ENCODE results near the gene FXYD3. TPM values are rescaled to one million over a fixed set of nuclear protein-coding genes. Genes with fewer than 3 reads are reported as not detected.

Gene FXYD3
- total RNA-seq, 2 experiments from 2014 or later, result not detected

DNA sequence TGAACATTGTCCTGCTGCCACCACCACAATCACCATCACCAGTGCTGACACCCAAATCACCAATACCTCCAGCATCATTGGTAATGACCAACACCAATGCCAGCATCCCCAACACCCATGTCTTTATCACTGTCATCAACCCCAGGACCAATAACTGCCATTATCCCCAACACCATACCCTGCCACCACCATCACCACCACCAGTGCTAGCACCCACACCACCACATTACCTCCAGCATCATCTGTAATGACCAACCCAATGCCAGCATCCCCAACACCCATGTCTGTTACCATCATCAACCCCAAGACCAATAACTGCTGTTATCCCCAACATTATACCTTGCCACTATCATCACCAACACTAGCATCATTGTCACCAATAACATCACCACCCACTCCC is 16.6 kb downstream of the FXYD3 start:
- H3K27me3 Mint-ChIP-seq (ENCODE audit: low read depth), result no peaks in the 10 kb centered on the region
- CTCF ChIA-PET, result no interaction called here
- no peak overlapping the region for H3K27ac Mint-ChIP-seq
- no peak overlapping the region for H3K4me3 Mint-ChIP-seq
- H3K9me3 Mint-ChIP-seq, result peaks cover 2% of the 10 kb centered on the region
- intact Hi-C loops (cut with micrococcal nuclease), result no loop called here
- H3K36me3 Mint-ChIP-seq (ENCODE audit: low read depth), result no peaks in the 10 kb centered on the region
- H3K4me1 Mint-ChIP-seq (ENCODE audit: low read depth), result no peaks in the 10 kb centered on the region
- no peak for DNase-seq

DNA sequence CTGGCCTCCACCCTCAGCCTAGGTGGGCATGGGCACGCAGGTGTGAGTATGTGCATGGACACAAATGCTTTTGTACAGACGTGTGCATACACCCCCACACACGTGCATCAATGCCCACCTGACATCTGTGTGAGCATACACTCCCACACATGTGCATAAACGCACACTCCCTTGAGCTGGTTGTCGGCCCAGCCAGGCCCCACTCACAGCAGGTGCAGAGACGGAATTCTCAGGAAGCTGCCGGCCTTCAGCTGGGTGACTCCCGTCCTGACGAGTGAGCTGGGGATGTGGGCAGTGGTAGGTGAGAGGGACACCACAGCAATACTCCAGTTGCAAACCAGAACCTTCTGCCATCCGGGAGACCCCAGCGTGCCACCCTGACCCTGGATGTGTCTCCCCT is 18.2 kb downstream of the FXYD3 start:
- Mint-ChIP-seq H3K9me3 (peaks cover 2% of the 10 kb centered on the region), H3K27ac (no peak overlapping the region), H3K36me3 (ENCODE audit: low read depth) (no peaks in the 10 kb centered on the region), H3K27me3 (ENCODE audit: low read depth) (no peaks in the 10 kb centered on the region), H3K4me1 (ENCODE audit: low read depth) (no peaks in the 10 kb centered on the region), H3K4me3 (no peak overlapping the region)
- intact Hi-C loops (cut with micrococcal nuclease), result no loop called here
- CTCF ChIA-PET, result interaction anchor here (0.6 to 3.5 kb wide), 3 partner anchors 9 to 89 kb away, joined by 3 to 35 read pairs (median 3); no protein-coding TSS in a partner anchor
- no peak for DNase-seq

DNA sequence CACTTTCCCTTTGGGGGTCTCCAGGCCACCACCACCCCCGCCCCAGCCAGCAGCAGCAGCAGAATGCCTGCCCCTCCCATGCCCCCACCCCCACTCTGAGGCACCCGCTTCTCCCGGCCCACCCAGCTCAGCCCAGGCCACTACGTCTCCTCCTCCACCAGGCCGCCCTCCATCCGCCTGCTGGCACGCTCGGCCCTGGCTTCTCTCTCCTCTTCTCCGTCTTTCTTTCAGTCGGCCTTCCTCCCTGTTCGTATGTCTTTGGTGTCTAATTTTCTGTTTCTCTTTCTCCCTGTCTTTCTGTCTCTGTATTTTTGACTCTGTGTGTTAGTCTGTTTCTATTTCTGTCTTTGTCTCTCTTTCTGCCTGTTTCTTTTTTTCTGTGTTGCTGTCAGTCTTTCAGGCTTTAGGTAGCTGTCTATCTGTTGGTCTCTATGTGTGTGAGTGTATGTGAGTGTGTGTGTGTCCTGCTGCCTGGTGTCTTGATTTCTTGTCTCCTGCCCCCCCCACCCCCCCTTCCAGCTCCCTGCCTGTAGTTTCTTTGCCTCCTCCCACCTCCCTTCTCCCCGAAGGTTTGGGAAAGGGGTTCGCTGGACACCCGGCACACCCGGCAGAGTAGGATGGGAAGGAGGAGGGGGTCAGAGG is 19.1 kb downstream of the FXYD3 start, which contains the start of gene LGI4:
Gene LGI4, minus strand, starts transcription at position 459 of the 642 bp plus-strand sequence. Its CDS starts 379 bp downstream, at position 80.
- H3K36me3 Mint-ChIP-seq (ENCODE audit: low read depth), result no peaks in the 10 kb centered on the region
- H3K27ac Mint-ChIP-seq, result no peak within 1 kb of the TSS
- no peaks in the 10 kb centered on the region for H3K4me1 Mint-ChIP-seq (ENCODE audit: low read depth)
- H3K9me3 Mint-ChIP-seq, result peaks cover 2% of the 10 kb centered on the region
- CTCF ChIA-PET, result interaction anchor here (1.0 to 3.5 kb wide), 6 partner anchors 10 to 91 kb away, joined by 3 to 35 read pairs (median 4); no protein-coding TSS in a partner anchor
- H3K4me3 Mint-ChIP-seq, result no peak within 1 kb of the TSS
- DNase-seq, result no peak
- no peaks in the 10 kb centered on the region for H3K27me3 Mint-ChIP-seq (ENCODE audit: low read depth)
- intact Hi-C loops (cut with micrococcal nuclease), result loop anchor here (1.0 kb wide), 2 partner anchors 67 to 90 kb away; no protein-coding TSS in a partner anchor

- H3K27ac Mint-ChIP-seq, result no peak overlapping the region
- no peaks in the 10 kb centered on the region for H3K36me3 Mint-ChIP-seq (ENCODE audit: low read depth)
- H3K27me3 Mint-ChIP-seq (ENCODE audit: low read depth), result no peaks in the 10 kb centered on the region
- no peaks in the 10 kb centered on the region for H3K4me1 Mint-ChIP-seq (ENCODE audit: low read depth)
- H3K4me3 Mint-ChIP-seq, result no peak overlapping the region
- CTCF ChIA-PET, result interaction anchor here (0.6 to 3.5 kb wide), 13 partner anchors 10 to 298 kb away, joined by 3 to 35 read pairs (median 4); no protein-coding TSS in a partner anchor
- H3K9me3 Mint-ChIP-seq, result peaks cover 2% of the 10 kb centered on the region
- peak; percentile 79 for DNase-seq
- intact Hi-C loops (cut with micrococcal nuclease), result loop anchor here (1.0 kb wide), 2 partner anchors 68 to 91 kb away; no protein-coding TSS in a partner anchor
Measured at GRCh38 chr19:35135389-35135909, 19.8 kb downstream of the FXYD3 start.

- H3K9me3 Mint-ChIP-seq, result peaks cover 2% of the 10 kb centered on the region
- no peak overlapping the region for H3K4me3 Mint-ChIP-seq
- no peaks in the 10 kb centered on the region for H3K36me3 Mint-ChIP-seq (ENCODE audit: low read depth)
- H3K27me3 Mint-ChIP-seq (ENCODE audit: low read depth), result no peaks in the 10 kb centered on the region
- H3K4me1 Mint-ChIP-seq (ENCODE audit: low read depth), result peaks cover 5% of the 10 kb centered on the region
- H3K27ac Mint-ChIP-seq, result no peak overlapping the region
- intact Hi-C loops (cut with micrococcal nuclease), result no loop called here
- CTCF ChIA-PET, result interaction anchor here (0.6 to 3.5 kb wide), 14 partner anchors 10 to 298 kb away, joined by 3 to 35 read pairs (median 4); no protein-coding TSS in a partner anchor
- no peak for DNase-seq
Measured at GRCh38 chr19:35136231-35136630, 20.6 kb downstream of the FXYD3 start.

- Mint-ChIP-seq H3K4me3 (no peak overlapping the region), H3K27ac (no peak overlapping the region), H3K36me3 (ENCODE audit: low read depth) (no peaks in the 10 kb centered on the region), H3K9me3 (peaks cover 2% of the 10 kb centered on the region), H3K27me3 (ENCODE audit: low read depth) (no peaks in the 10 kb centered on the region), H3K4me1 (ENCODE audit: low read depth) (peaks cover 13% of the 10 kb centered on the region)
- CTCF ChIA-PET, result interaction anchor here (0.7 to 3.5 kb wide), 11 partner anchors 10 to 93 kb away, joined by 3 to 35 read pairs (median 4); no protein-coding TSS in a partner anchor
- intact Hi-C loops (cut with micrococcal nuclease), result no loop called here
- DNase-seq, result no peak
Measured at GRCh38 chr19:35136977-35137702, 21.5 kb downstream of the FXYD3 start.

GRCh38 chr19:35138305-35138892 is 22.8 kb downstream of the FXYD3 start, which contains the start of gene FXYD1:
Gene FXYD1, plus strand, starts transcription at chr19:35138824. Its CDS starts 1,256 bp downstream, at chr19:35140080.
- Mint-ChIP-seq H3K27ac (no peak within 1 kb of the TSS), H3K9me3 (no peaks in the 10 kb centered on the region), H3K27me3 (ENCODE audit: low read depth) (no peaks in the 10 kb centered on the region), H3K4me3 (no peak within 1 kb of the TSS), H3K4me1 (ENCODE audit: low read depth) (peaks cover 18% of the 10 kb centered on the region), H3K36me3 (ENCODE audit: low read depth) (no peaks in the 10 kb centered on the region)
- intact Hi-C loops (cut with micrococcal nuclease), result no loop called here
- CTCF ChIA-PET, result interaction anchor here (1.1 kb wide), 1 partner anchor 11 kb away, joined by 3 read pairs; no protein-coding TSS in a partner anchor
- DNase-seq, result no peak

- Mint-ChIP-seq H3K4me1 (ENCODE audit: low read depth) (peaks cover 30% of the 10 kb centered on the region), H3K27ac (no peak overlapping the region), H3K4me3 (no peak overlapping the region), H3K36me3 (ENCODE audit: low read depth) (no peaks in the 10 kb centered on the region), H3K9me3 (no peaks in the 10 kb centered on the region), H3K27me3 (ENCODE audit: low read depth) (peaks cover 4% of the 10 kb centered on the region)
- intact Hi-C loops (cut with micrococcal nuclease), result loop anchor here (2.0 kb wide), 2 partner anchors 26 to 168 kb away; partner anchors contain the start of gene FXYD3
- CTCF ChIA-PET, result interaction anchor here (1.1 to 2.3 kb wide), 3 partner anchors 25 to 74 kb away, joined by 3 to 20 read pairs (median 8); partner anchors contain the start of gene FXYD3
- no peak for DNase-seq
Measured at GRCh38 chr19:35140207-35140961, 24.8 kb downstream of the FXYD3 start.

DNA sequence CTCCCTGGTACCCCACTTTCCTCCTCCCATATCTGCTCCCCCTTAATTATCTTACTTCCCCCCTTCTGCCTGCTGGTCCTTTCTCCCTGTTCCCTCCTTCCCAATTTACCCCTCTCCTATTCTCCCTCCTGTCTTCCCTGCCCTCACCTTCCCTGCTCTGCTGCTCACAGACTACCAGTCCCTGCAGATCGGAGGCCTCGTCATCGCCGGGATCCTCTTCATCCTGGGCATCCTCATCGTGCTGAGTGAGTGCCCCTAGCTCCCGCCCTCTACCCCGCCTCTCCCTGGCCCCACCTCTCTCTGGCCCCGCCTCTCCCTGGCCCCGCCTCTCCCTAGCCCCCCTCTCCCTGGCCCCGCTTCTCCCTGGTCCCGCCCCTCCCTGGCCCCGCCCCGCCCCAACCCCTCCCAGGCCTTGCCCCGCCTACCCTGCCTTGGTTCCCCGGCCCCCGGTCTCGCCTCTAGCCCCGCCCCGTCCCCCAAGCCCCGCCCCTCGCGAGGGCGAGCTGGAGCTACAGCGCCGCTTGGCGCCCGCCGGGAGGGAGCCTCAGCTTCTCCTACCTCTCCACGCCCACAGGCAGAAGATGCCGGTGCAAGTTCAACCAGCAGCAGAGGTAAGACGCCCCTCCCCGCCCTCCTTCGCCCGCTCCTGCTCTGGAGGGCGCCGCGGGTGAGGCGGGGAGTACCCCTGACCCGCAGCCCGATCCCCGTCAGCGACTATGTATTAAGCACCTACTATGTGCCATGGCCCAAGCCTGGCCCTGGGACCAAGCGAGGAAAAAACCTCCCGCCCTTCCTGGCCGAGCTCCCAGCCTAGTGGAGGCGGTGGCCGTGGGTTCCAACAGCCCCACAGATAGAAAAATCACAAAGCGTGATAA is 25.6 kb downstream of the FXYD3 start:
- peaks cover 4% of the 10 kb centered on the region for H3K27me3 Mint-ChIP-seq (ENCODE audit: low read depth)

DNA sequence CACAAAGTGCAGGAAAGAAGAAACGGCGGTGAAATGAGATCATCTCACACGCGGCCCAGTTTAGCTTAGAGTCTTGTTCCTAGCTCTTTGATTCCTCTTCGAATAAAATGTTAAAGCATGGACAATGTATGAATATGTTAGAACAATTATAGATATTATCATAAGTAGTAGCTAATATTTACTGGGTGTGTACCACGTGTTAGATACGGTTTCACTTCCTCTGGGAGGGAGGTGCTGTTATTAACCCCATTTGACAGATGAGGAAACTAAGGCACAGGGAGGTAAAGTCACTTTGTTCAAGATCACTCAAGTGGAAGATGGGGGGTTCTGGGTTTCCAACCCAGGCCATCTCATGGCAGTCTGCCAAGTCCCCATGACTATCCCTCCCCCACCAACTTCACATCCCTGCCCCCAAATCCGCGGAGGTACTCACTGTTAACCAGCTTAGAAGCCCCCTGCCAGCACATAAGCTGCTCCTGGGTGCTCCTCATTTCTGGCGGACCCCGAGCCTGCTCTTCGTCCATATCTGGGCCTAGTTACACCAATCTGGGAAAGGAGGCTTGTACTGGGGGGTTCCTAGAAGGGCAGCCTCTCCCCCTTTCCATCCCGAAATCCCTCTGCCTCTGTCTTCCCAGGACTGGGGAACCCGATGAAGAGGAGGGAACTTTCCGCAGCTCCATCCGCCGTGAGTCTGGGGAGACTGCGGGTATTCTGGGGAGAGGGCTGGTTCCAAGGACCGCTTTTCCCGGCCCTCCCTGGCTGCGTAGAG is 26.4 kb downstream of the FXYD3 start:
- intact Hi-C loops (cut with micrococcal nuclease), result loop anchor here (1.0 to 2.0 kb wide), 7 partner anchors 13 to 169 kb away; partner anchors contain the start of gene FXYD3
- Mint-ChIP-seq H3K4me3 (peak overlapping the region; percentile 74), H3K27me3 (ENCODE audit: low read depth) (peaks cover 4% of the 10 kb centered on the region), H3K27ac (no peak overlapping the region), H3K4me1 (ENCODE audit: low read depth) (peaks cover 30% of the 10 kb centered on the region), H3K36me3 (ENCODE audit: low read depth) (no peaks in the 10 kb centered on the region), H3K9me3 (no peaks in the 10 kb centered on the region)
- CTCF ChIA-PET, result interaction anchor here (0.5 to 4.0 kb wide), 25 partner anchors 8 to 191 kb away, joined by 3 to 35 read pairs (median 5); partner anchors contain the start of genes FXYD3 and FXYD5
- DNase-seq, result no peak

More for the DNA sequence above, 25.6 kb downstream of the FXYD3 start:
- CTCF ChIA-PET, result interaction anchor here (0.5 to 4.0 kb wide), 23 partner anchors 9 to 347 kb away, joined by 3 to 35 read pairs (median 5); partner anchors contain the start of genes FXYD3 and FXYD5
- H3K36me3 Mint-ChIP-seq (ENCODE audit: low read depth), result no peaks in the 10 kb centered on the region
- no peak overlapping the region for H3K27ac Mint-ChIP-seq
- H3K9me3 Mint-ChIP-seq, result no peaks in the 10 kb centered on the region
- peak; percentile 98 for DNase-seq
- peak overlapping the region; percentile 74 for H3K4me3 Mint-ChIP-seq
- peaks cover 30% of the 10 kb centered on the region for H3K4me1 Mint-ChIP-seq (ENCODE audit: low read depth)
- intact Hi-C loops (cut with micrococcal nuclease), result loop anchor here (1.0 to 2.0 kb wide), 7 partner anchors 14 to 168 kb away; partner anchors contain the start of gene FXYD3

All from activated naive CD4-positive, alpha-beta T cell treated with anti-CD3 and anti-CD28 coated beads for 36 hours (primary cell).